PC-3 (cell line): ENCODE results near the gene TBCB. TPM values are rescaled to one million over a fixed set of nuclear protein-coding genes. Genes with fewer than 3 reads are reported as not detected.

ENCODE experiments used
- ATAC-seq: fragments of 200-7000 bp; cut with Tn5 transposase; 2 replicates; pipeline ENCODE4 v1.9.1; 2020; ENCODE audit warnings: mild to moderate bottlenecking, moderate library complexity
- BruUV-seq: library from RNA; stranded (reverse); fragments of 400-500 nt; replicated peaks from 2 replicates; lab custom pipeline; 2021; lab: Mats Ljungman, UMichigan
- CTCF ChIA-PET: fragments of 300-600 bp; sonication (Branson Sonifier 250); formaldehyde crosslinking; loops from one replicate; lab custom pipeline; 2022; ENCODE audit warnings: antibody characterized with exemption; lab: Charles Lee
- POLR2A ChIA-PET: fragments of 300-600 bp; sonication (Branson Sonifier 250); formaldehyde crosslinking; loops from one replicate; lab custom pipeline; 2022; ENCODE audit warnings: antibody characterized with exemption; ENCODE audit not compliant: unreplicated experiment; lab: Charles Lee
- DNase-seq: peaks from one replicate; pipeline ENCODE4 v3.0.0-alpha.2; 2015
- H2AFZ ChIP-seq: fragments of 300-600 bp; sonication (generic); 2 replicates; pipeline ENCODE4 v1.6.0; 2016; ENCODE audit warnings: antibody characterized with exemption, low read length
- H3F3A ChIP-seq: fragments of 300-600 bp; sonication (generic); one replicate; pipeline ENCODE4 v1.6.0; 2017; ENCODE audit warnings: antibody characterized with exemption, low read length, control low read depth, mild to moderate bottlenecking; ENCODE audit not compliant: unreplicated experiment
- H3K27ac ChIP-seq: fragments of 300-600 bp; sonication (generic); 2 replicates; pipeline ENCODE4 v1.5.1; 2016; ENCODE audit warnings: mild to moderate bottlenecking, low read length
- H3K27me3 ChIP-seq: fragments of 300-600 bp; sonication (generic); 2 replicates; pipeline ENCODE4 v1.6.1; 2016; ENCODE audit warnings: low read length, mixed read lengths
- H3K36me3 ChIP-seq: fragments of 300-600 bp; sonication (generic); 2 replicates; pipeline ENCODE4 v1.6.1; 2016; ENCODE audit warnings: low read depth, mixed run types, low read length, mixed read lengths
- H3K4me1 ChIP-seq: fragments of 300-600 bp; sonication (generic); 2 replicates; pipeline ENCODE4 v1.5.1; 2016; ENCODE audit warnings: low read length; ENCODE audit not compliant: insufficient read depth
- H3K4me2 ChIP-seq: fragments of 300-600 bp; sonication (generic); 2 replicates; pipeline ENCODE4 v1.6.0; 2016; ENCODE audit warnings: low read length
- H3K4me3 ChIP-seq: fragments of 300-600 bp; sonication (generic); 2 replicates; pipeline ENCODE4 v1.5.1; 2016; ENCODE audit warnings: mild to moderate bottlenecking, low read length, mixed read lengths
- H3K79me2 ChIP-seq: fragments of 300-600 bp; sonication (generic); 2 replicates; pipeline ENCODE4 v1.6.1; 2017; ENCODE audit warnings: low read length, mixed read lengths
- H3K9ac ChIP-seq: fragments of 300-600 bp; sonication (generic); 2 replicates; pipeline ENCODE4 v1.6.0; 2016; ENCODE audit warnings: mild to moderate bottlenecking, low read length
- H3K9me2 ChIP-seq: fragments of 300-600 bp; sonication (generic); replicated peaks from 2 replicates; pipeline ENCODE4 v1.6.1; 2016; ENCODE audit warnings: mixed run types, low read length, mixed read lengths
- H3K9me3 ChIP-seq: fragments of 300-600 bp; sonication (generic); 2 replicates; pipeline ENCODE4 v1.6.1; 2016; ENCODE audit warnings: low read length, mixed read lengths
- H4K20me1 ChIP-seq: fragments of 300-600 bp; sonication (generic); 2 replicates; pipeline ENCODE4 v1.6.1; 2016; ENCODE audit warnings: low read length, mixed read lengths
- CTCF ChIP-seq: fragments of 300-600 bp; sonication (generic); conservative IDR thresholded peaks from 2 replicates; pipeline ENCODE4 v1.5.1; 2017; ENCODE audit warnings: antibody characterized with exemption, low read depth, mild to moderate bottlenecking, low read length
- EZH2 ChIP-seq: fragments of 300-600 bp; sonication (generic); IDR thresholded peaks from one replicate; pipeline ENCODE4 v1.6.1; 2017; ENCODE audit warnings: antibody characterized with exemption, mild to moderate bottlenecking, low read length; ENCODE audit not compliant: unreplicated experiment
- EZH2phosphoT487 ChIP-seq: fragments of 300-600 bp; sonication (generic); IDR thresholded peaks from 2 replicates; pipeline ENCODE4 v1.6.1; 2018; ENCODE audit warnings: mild to moderate bottlenecking, antibody characterized with exemption, low read length, borderline replicate concordance
- intact Hi-C: fragments of 100-400 bp; cut with micrococcal nuclease; formaldehyde crosslinking; loops from 2 replicates; pipeline ENCODE4 v1.9.0; 2023
- total RNA-seq: library from RNA; depleted of rRNA; stranded (reverse); fragments of >200 nt; gene quantifications from 2 replicates; pipeline ENCODE4 v1.2.3, GENCODE V29; 2014

TBCB gene
- total RNA-seq, 1 experiment from 2014 or later, result 260 TPM

- TF ChIP-seq EZH2, result no peak
- no peak for DNase-seq
- no peak overlapping the region for H2AFZ ChIP-seq
- CTCF ChIA-PET, result no interaction called here
- no peak for ATAC-seq
- peak overlapping the region; percentile 73 for H3K9ac ChIP-seq
- peaks cover 28% of the 10 kb centered on the region for H3K79me2 ChIP-seq
- no peaks in the 10 kb centered on the region for H3K9me2 ChIP-seq
- peaks cover 18% of the 10 kb centered on the region; the same call in 1 of the 2 replicates for H3K4me1 ChIP-seq
- no peaks in the 10 kb centered on the region for H3K27me3 ChIP-seq
- peak overlapping the region; percentile 96 for H3K4me2 ChIP-seq
- no peaks in the 10 kb centered on the region for H3F3A ChIP-seq
- H3K36me3 ChIP-seq, result no peaks in the 10 kb centered on the region
- intact Hi-C loops, result no loop called here
- peak overlapping the region; percentile 73 for H3K4me3 ChIP-seq
- no peak overlapping the region for H3K27ac ChIP-seq
- H4K20me1 ChIP-seq, result no peaks in the 10 kb centered on the region
- POLR2A ChIA-PET, result interaction anchor here (0.6 kb wide), 1 partner anchor 11 kb away, joined by 3 read pairs; no protein-coding TSS in a partner anchor
- H3K9me3 ChIP-seq, result no peaks in the 10 kb centered on the region
- BruUV-seq, result no TSS peak
Observed at GRCh38 chr19:36116344-36116637, 1.0 kb downstream of the TBCB start.

- CTCF ChIA-PET, result no interaction called here
- intact Hi-C loops, result no loop called here
- Histone ChIP-seq H2AFZ (no peak overlapping the region), H3K79me2 (peaks cover 12% of the 10 kb centered on the region), H3K4me1 (peaks cover 9% of the 10 kb centered on the region; the same call in 1 of the 2 replicates), H3K9me2 (no peaks in the 10 kb centered on the region), H3K4me3 (no peak overlapping the region), H3F3A (no peaks in the 10 kb centered on the region), H4K20me1 (no peaks in the 10 kb centered on the region), H3K27ac (no peak overlapping the region), H3K36me3 (0 out of 2 replicates have a peak, but pooled peaks cover 6% of the 10 kb centered on the region), H3K9ac (no peak overlapping the region), H3K4me2 (no peak overlapping the region), H3K9me3 (no peaks in the 10 kb centered on the region), H3K27me3 (no peaks in the 10 kb centered on the region)
- DNase-seq, result no peak
- POLR2A ChIA-PET, result no interaction called here
- no peak for ATAC-seq
- TF ChIP-seq EZH2phosphoT487 (no peak), EZH2 (no peak), CTCF (no peak)
- no TSS peak for BruUV-seq
Observed at GRCh38 chr19:36120092-36120983, 5.1 kb downstream of the TBCB start.

- Histone ChIP-seq H3K9me3 (no peaks in the 10 kb centered on the region), H3K79me2 (peaks cover 9% of the 10 kb centered on the region), H3K4me1 (peaks cover 7% of the 10 kb centered on the region; the same call in 1 of the 2 replicates), H3K4me3 (no peak overlapping the region), H3K27me3 (no peaks in the 10 kb centered on the region), H2AFZ (no peak overlapping the region), H3K4me2 (no peak overlapping the region), H3K9ac (no peak overlapping the region), H3K27ac (no peak overlapping the region), H3K9me2 (no peaks in the 10 kb centered on the region), H3K36me3 (peaks cover 7% of the 10 kb centered on the region; the same call in 1 of the 2 replicates), H4K20me1 (no peaks in the 10 kb centered on the region), H3F3A (no peaks in the 10 kb centered on the region)
- no TSS peak for BruUV-seq
- intact Hi-C loops, result no loop called here
- no peak for ATAC-seq
- TF ChIP-seq EZH2phosphoT487, result no peak
- no peak for TF ChIP-seq EZH2
- TF ChIP-seq CTCF, result no peak
- ChIA-PET CTCF (no interaction called here), POLR2A (no interaction called here)
- DNase-seq, result no peak
Observed at GRCh38 chr19:36120984-36121358, 5.7 kb downstream of the TBCB start.
